ENCODE data around the gene LIX1L.

Gene LIX1L
- total RNA-seq: 61.2 to 117 reads per million in 2 experiments

GRCh38 chr1:145957443-145958319, at the start of gene LIX1L:
LIX1L (minus strand) TSS chr1:145958017; CDS start chr1:145957927, 90 bp downstream.
- peak; percentile 93 for DNase-seq (ENCODE audit: low read depth)

GRCh38 chr1:146001709-146002108, 43.9 kb upstream of the LIX1L start:
- DNase-seq (ENCODE audit: low read depth): no peak

GRCh38 chr1:145999321-146000024, 41.7 kb upstream of the LIX1L start:
- DNase-seq (ENCODE audit: low read depth): no peak

GRCh38 chr1:145997718-145998023, 39.9 kb upstream of the LIX1L start:
- no peak for DNase-seq (ENCODE audit: low read depth)

- peak; percentile 50 for DNase-seq (ENCODE audit: low read depth)
Measured at GRCh38 chr1:145997016-145997717, 39.4 kb upstream of the LIX1L start.

- peak; percentile 87 for DNase-seq (ENCODE audit: low read depth)
Measured at GRCh38 chr1:145996433-145997015, 38.7 kb upstream of the LIX1L start, which contains the start of gene TXNIP. TXNIP (minus strand) TSS chr1:145996579; CDS start chr1:145996266, 313 bp downstream.

- DNase-seq (ENCODE audit: low read depth): no peak
Measured at GRCh38 chr1:145995964-145996432, 38.2 kb upstream of the LIX1L start.

GRCh38 chr1:145995148-145995881, 37.5 kb upstream of the LIX1L start:
- no peak for DNase-seq (ENCODE audit: low read depth)

- DNase-seq (ENCODE audit: low read depth): no peak
Measured at GRCh38 chr1:145994391-145995120, 36.7 kb upstream of the LIX1L start.

- no peak for DNase-seq (ENCODE audit: low read depth)
Measured at GRCh38 chr1:145993618-145994390, 36.0 kb upstream of the LIX1L start.

GRCh38 chr1:145992958-145993617, 35.3 kb upstream of the LIX1L start:
- DNase-seq (ENCODE audit: low read depth): no peak

GRCh38 chr1:145992502-145992936, 34.7 kb upstream of the LIX1L start:
- DNase-seq (ENCODE audit: low read depth): no peak

- DNase-seq (ENCODE audit: low read depth): no peak
Measured at GRCh38 chr1:145991735-145992412, 34.1 kb upstream of the LIX1L start.

GRCh38 chr1:145990249-145990855, 32.5 kb upstream of the LIX1L start:
- DNase-seq (ENCODE audit: low read depth): no peak

- no peak for DNase-seq (ENCODE audit: low read depth)
Measured at GRCh38 chr1:145988773-145989172, 31.0 kb upstream of the LIX1L start.

- no peak for DNase-seq (ENCODE audit: low read depth)
Measured at GRCh38 chr1:145987926-145988325, 30.1 kb upstream of the LIX1L start.

- no peak for DNase-seq (ENCODE audit: low read depth)
Measured at GRCh38 chr1:145986551-145986950, 28.7 kb upstream of the LIX1L start.
